ENCODE data around the gene PGM1. TPM values are rescaled to one million over a fixed set of nuclear protein-coding genes. Genes with fewer than 3 reads are reported as not detected.

Gene PGM1
- total RNA-seq, 1 donor from 2014 or later: 32.9 TPM

DNA sequence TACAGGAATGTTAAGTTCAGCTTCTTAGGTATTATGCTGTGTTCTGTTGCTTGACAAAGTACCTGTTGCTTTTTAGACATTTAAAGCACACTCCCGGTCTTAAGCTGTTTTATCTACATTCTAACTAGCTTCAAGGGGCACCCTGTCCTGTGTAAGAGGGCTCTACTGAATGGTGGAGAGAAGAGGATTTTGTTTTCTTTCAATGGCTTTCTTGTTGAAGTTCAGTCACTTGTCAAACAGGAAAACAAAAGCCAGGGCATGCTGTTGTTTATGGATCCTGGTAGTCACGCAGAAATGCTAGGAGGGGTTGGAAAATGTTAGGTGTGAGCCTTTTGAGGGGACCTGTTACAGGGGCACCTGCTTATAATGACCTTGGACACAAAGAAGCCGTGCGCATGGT lies 30.7 kb downstream of the PGM1 start:
- H3K36me3 Mint-ChIP-seq: no peaks in the 10 kb centered on the region
- H3K27ac Mint-ChIP-seq: peak overlapping the region; percentile 8
- no peak overlapping the region for H3K4me3 Mint-ChIP-seq
- TF ChIP-seq CTCF (conservative IDR thresholded peaks at IDR 0.05): no peak
- H3K27me3 Mint-ChIP-seq: peaks cover 51% of the 10 kb centered on the region
- H3K4me1 Mint-ChIP-seq (ENCODE audit: unreplicated experiment): peaks cover 27% of the 10 kb centered on the region
- H3K9me3 Mint-ChIP-seq: peaks cover 7% of the 10 kb centered on the region
- DNase-seq (ENCODE audit: extremely low spot score, unreplicated experiment): no peak

GRCh38 chr1:63624911-63625310 lies 31.7 kb downstream of the PGM1 start:
- peak; percentile 55 for TF ChIP-seq CTCF (conservative IDR thresholded peaks at IDR 0.05)
- Mint-ChIP-seq H3K27ac (no peak overlapping the region), H3K4me3 (no peak overlapping the region), H3K9me3 (peaks cover 7% of the 10 kb centered on the region), H3K4me1 (ENCODE audit: unreplicated experiment) (peaks cover 27% of the 10 kb centered on the region), H3K36me3 (no peaks in the 10 kb centered on the region), H3K27me3 (peaks cover 42% of the 10 kb centered on the region)
- no peak for DNase-seq (ENCODE audit: extremely low spot score, unreplicated experiment)

GRCh38 chr1:63626222-63626621 lies 33.0 kb downstream of the PGM1 start:
- no peak overlapping the region for H3K4me3 Mint-ChIP-seq
- H3K27ac Mint-ChIP-seq: no peak overlapping the region
- TF ChIP-seq CTCF (conservative IDR thresholded peaks at IDR 0.05): no peak
- H3K36me3 Mint-ChIP-seq: peaks cover 1% of the 10 kb centered on the region
- peaks cover 33% of the 10 kb centered on the region for H3K27me3 Mint-ChIP-seq
- H3K4me1 Mint-ChIP-seq (ENCODE audit: unreplicated experiment): peaks cover 27% of the 10 kb centered on the region
- DNase-seq (ENCODE audit: extremely low spot score, unreplicated experiment): no peak
- H3K9me3 Mint-ChIP-seq: peaks cover 7% of the 10 kb centered on the region

DNA sequence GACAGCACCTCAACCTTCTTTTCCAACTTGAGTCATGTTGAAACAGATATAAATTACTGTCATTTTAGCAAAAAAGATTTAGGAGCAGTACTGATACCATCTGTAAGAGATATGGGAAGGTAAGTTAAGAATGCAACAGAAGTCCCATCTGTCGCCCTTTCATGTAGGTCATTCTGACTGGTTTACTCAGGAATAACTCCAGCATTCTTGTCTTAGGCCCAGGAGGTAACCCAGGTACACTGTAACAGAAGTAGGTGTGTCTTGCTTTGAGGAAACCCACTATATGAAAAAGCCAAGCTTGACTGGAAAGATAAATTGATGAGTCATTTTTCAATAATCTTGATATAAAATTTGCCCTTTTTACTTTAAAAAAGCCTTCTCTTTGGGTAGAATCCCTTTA lies 35.4 kb downstream of the PGM1 start:
- peaks cover 25% of the 10 kb centered on the region for H3K27me3 Mint-ChIP-seq
- peaks cover 7% of the 10 kb centered on the region for H3K9me3 Mint-ChIP-seq
- TF ChIP-seq CTCF (conservative IDR thresholded peaks at IDR 0.05): no peak
- H3K4me1 Mint-ChIP-seq (ENCODE audit: unreplicated experiment): peaks cover 27% of the 10 kb centered on the region
- DNase-seq (ENCODE audit: extremely low spot score, unreplicated experiment): no peak
- peaks cover 12% of the 10 kb centered on the region for H3K36me3 Mint-ChIP-seq
- no peak overlapping the region for H3K27ac Mint-ChIP-seq
- H3K4me3 Mint-ChIP-seq: no peak overlapping the region

DNA sequence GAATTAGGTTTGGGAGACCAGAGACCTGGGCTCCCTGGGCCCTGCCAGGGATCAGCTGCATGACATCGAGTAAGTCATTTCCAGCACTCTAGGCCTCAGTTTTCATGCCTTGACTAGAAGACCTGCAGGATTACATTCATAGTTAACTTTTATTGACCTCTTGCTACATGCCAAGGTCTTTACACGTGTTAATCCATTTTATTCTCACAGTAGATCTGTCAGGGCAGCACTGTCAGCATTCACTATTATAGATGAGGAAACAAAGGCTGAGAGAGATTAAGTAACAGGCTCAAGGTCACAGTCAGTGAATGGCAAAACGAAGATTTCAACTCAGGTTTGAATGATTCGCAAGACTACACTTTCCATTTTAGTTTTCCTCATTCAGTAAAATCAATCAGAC lies 37.0 kb downstream of the PGM1 start:
- TF ChIP-seq CTCF (conservative IDR thresholded peaks at IDR 0.05): no peak
- DNase-seq (ENCODE audit: extremely low spot score, unreplicated experiment): no peak
- Mint-ChIP-seq H3K27me3 (peaks cover 11% of the 10 kb centered on the region), H3K4me3 (no peak overlapping the region), H3K9me3 (peaks cover 7% of the 10 kb centered on the region), H3K36me3 (peaks cover 17% of the 10 kb centered on the region), H3K4me1 (ENCODE audit: unreplicated experiment) (peaks cover 22% of the 10 kb centered on the region), H3K27ac (no peak overlapping the region)

DNA sequence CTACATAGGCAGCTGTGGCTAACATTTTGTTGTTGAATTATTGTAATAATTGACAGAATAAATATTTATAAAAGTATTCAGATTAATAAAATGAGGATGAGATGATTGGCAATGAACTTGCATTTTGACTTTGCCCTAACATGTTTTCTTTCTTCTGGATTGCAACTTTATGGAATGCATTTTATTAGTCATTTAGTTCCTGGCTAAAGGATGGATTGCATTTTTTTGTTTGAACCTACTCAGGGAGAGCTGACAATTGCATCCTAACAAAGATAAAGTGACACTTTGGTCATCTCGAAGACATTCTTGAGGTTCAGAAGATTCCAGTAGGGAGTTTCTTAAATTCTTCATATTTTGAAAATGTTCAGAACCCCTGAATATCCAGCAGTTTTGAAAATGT lies 37.5 kb downstream of the PGM1 start:
- no peak overlapping the region for H3K27ac Mint-ChIP-seq
- H3K27me3 Mint-ChIP-seq: peaks cover 11% of the 10 kb centered on the region
- no peak for DNase-seq (ENCODE audit: extremely low spot score, unreplicated experiment)
- TF ChIP-seq CTCF (conservative IDR thresholded peaks at IDR 0.05): no peak
- H3K36me3 Mint-ChIP-seq: peaks cover 17% of the 10 kb centered on the region
- peaks cover 18% of the 10 kb centered on the region for H3K4me1 Mint-ChIP-seq (ENCODE audit: unreplicated experiment)
- H3K9me3 Mint-ChIP-seq: peaks cover 7% of the 10 kb centered on the region
- no peak overlapping the region for H3K4me3 Mint-ChIP-seq
